C4-2B (cell line): ENCODE results near the gene NUP35.
"Not testable (repeated sequence)": the region's sequence is repeated elsewhere in the genome, so short reads cannot be mapped to it uniquely, and the experiment has no call there.

Experiments
- CTCF ChIP-seq: fragments of 450-650 bp; conservative IDR thresholded peaks from 2 replicates; pipeline ENCODE4 v1.5.1; 2017; ENCODE audit warnings: mild to moderate bottlenecking
- ZFX ChIP-seq: fragments of 450-650 bp; IDR thresholded peaks from 2 replicates; pipeline ENCODE4 v1.6.1; 2017

GRCh38 chr2:183152280-183152679 lies 28.0 kb downstream of the NUP35 start:
- TF ChIP-seq CTCF, ZFX: not testable (repeated sequence)
